WI38 (cell line): ENCODE data around the gene TMEM167B.

ENCODE experiments used
- H3K4me3 ChIP-seq: 2 replicates; pipeline ENCODE4 v1.5.1; 2011; ENCODE audit warnings: low read depth, mild to moderate bottlenecking, control low read depth, low read length
- TF ChIP-seq, protein P1 (sequence below): IDR thresholded peaks from 2 replicates; pipeline ENCODE4 v1.5.1; 2012; ENCODE audit warnings: low read depth, mild to moderate bottlenecking, control low read depth, low read length

Gene TMEM167B

DNA sequence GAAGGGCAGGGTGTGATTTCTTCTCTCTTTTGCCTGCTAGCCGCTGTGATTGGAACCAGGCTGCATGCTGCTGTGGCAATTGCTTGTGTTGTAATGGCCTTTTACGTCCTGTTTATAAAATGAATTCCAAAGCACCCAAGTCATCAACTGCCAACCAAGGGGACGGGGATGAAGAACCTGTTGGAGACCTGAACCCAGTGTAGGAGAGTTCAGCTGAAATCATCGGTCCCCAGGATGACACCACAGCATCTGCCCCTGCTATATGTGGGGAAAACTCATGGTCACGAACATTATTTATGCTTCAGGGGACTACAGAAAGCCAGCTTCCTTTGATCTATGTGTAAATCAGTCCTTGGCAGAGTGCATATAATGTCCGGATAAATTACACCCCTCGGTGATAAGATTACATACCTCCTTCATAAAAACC, 3.8 kb downstream of the TMEM167B start:
- H3K4me3 ChIP-seq, result no peak overlapping the region
- TF ChIP-seq, protein P1, sequence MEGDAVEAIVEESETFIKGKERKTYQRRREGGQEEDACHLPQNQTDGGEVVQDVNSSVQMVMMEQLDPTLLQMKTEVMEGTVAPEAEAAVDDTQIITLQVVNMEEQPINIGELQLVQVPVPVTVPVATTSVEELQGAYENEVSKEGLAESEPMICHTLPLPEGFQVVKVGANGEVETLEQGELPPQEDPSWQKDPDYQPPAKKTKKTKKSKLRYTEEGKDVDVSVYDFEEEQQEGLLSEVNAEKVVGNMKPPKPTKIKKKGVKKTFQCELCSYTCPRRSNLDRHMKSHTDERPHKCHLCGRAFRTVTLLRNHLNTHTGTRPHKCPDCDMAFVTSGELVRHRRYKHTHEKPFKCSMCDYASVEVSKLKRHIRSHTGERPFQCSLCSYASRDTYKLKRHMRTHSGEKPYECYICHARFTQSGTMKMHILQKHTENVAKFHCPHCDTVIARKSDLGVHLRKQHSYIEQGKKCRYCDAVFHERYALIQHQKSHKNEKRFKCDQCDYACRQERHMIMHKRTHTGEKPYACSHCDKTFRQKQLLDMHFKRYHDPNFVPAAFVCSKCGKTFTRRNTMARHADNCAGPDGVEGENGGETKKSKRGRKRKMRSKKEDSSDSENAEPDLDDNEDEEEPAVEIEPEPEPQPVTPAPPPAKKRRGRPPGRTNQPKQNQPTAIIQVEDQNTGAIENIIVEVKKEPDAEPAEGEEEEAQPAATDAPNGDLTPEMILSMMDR, result no peak

DNA sequence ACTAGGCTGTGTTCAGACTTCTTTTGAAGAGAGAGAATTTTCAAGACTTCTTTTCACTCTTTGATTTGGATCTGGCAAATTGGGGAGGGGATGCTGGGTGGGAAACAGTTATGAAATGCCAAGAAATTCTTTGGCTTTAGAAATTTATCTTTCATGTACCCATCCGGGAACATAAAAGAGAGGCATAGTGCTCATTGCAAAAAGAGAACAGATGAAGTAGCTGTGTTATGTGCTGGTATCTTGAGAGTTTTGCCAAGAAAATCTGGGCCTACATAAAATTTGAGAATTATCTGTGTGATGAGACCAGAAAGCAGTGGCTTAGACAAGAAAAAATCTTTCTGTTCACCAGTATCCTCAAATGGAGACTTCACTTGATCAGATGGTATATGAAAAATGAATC, 4.3 kb downstream of the TMEM167B start:
- TF ChIP-seq, protein P1, result no peak

GRCh38 chr1:109095631-109096030, 5.1 kb downstream of the TMEM167B start:
- TF ChIP-seq, protein P1, result no peak
- no peak overlapping the region for H3K4me3 ChIP-seq

More for the DNA sequence above, 4.3 kb downstream of the TMEM167B start:
- H3K4me3 ChIP-seq, result no peak overlapping the region

- TF ChIP-seq, protein P1, result no peak
- H3K4me3 ChIP-seq, result no peak overlapping the region
These were observed 5.6 kb downstream of the TMEM167B start for GRCh38 chr1:109096120-109096519.

DNA sequence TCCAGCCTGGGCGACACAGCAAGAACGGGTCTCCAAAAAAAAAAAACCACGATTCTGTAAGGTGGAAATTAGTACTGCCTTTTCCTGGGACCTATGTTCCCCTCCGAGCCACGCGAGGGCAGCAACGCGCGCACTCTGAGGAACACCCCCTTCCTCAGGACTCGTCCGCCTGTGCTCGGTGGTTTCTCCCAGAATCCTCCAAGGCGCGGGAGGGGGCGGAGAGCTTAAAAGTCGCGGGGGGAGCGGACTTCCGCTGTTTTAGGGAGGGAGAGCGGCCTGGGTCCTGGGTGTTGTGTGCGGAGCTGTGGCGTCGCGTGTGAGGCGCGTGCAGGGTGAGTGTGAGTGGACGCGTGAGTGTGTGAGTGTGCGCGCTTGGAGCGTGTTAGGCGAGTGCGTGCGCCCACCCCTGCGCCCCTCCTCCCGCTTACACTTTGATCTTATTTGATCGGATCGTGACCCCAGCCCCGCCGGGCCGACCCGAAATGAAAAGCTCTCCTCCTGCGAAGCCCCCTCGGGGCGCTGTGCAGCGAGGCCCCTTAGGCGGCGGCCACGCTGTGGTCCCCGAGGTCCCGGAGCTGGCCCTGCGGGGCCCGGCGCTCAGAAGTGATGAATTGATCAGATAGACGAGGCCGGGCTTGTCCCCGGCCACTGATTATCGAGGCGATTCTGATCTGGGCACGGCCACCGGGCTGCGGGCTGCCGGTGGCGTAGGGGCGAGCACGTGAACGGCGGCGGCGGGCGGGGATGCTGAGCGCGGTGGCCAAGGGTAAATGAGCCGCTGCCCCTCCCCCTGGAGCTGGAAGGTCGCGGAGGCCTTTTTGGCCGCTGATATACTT, 9.6 kb downstream of the TMEM167B start:
- H3K4me3 ChIP-seq, result peak overlapping the region; percentile 94
- TF ChIP-seq, protein P1, result peak; percentile 79

- no peak overlapping the region for H3K4me3 ChIP-seq
- TF ChIP-seq, protein P1, result no peak
These were observed 14.0 kb downstream of the TMEM167B start for GRCh38 chr1:109104364-109105151.

DNA sequence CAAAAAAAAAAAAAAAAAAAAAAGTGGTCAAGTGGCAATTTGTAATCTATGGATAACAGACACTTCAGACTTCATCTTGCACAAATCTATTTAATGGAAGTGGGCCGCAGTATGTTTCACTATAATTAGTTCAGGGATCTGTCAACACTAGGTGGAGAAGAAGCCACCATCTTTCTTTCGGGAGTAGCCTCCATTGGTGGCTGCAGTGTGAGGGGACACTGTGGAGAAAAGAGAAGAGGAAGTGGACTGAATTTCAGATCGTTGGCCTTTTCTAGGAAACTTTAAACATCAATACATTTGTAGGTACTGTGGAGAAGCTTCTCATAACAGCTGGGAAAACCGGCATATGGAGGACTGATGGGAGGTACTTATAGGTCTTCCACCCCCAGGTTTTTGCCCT, 15.3 kb downstream of the TMEM167B start:
- H3K4me3 ChIP-seq, result no peak overlapping the region
- TF ChIP-seq, protein P1, result no peak
